Muscle of back (tissue), 11 donors: ENCODE data around the gene MSLN. TPM values are rescaled to one million over a fixed set of nuclear protein-coding genes. Genes with fewer than 3 reads are reported as not detected.

Experiments used
- DNase-seq, 3 donors: peaks; one replicate each; pipeline versions ENCODE4 v3.0.0 to v3.0.0-alpha.2; 2013
- polyA plus RNA-seq, 10 donors: library from polyadenylated mRNA; unstranded; fragments of 120-200 nt; gene quantifications; one replicate each; pipeline ENCODE4 v1.2.1, GENCODE V29; 2013; ENCODE audit not compliant: insufficient read length in 10 of 10

The MSLN gene
- polyA plus RNA-seq, 10 donors = 0.28 to 3.8 (median 0.55) TPM

DNA sequence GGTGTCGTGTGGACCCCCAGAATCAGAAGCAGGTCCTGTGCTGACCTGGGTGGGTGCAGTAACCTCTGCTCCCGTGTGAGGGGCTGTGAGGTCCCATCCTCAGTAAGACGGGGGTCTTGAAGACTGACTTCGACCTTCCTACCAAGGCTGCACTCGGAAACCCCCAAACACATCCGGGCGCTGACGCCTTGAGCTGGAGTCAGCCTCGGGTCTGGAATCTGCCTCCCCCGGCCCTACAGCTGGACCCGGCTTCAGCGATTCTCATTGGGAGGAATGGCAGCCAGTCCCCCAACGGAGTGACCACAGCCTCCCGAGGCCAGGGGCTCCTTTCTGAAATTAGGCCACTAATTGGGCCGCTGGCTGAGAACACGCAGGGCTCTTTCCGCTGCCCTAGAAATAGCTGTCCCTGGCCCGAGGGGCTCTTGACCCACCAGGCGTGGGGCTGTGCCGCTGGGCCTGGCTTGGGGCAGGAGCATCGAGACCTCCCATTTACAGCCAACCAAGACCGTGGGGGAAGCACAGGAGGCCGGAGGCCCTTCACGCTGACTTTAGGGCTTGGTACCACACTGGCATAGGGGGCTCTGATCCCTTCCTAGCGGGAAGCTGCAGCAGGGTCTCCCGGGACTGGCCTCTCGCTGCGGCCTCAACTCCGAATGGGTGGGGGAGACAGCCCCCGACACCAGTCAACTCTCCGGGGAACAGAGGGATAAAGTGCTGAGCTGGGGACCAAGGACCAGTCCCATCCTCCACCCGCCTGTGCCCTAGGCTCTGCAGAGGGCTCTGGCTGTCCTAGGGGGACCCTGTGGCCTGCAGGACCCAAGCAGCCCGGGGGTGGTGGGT lies 42.6 kb downstream of the MSLN start:
- no peak for DNase-seq

DNA sequence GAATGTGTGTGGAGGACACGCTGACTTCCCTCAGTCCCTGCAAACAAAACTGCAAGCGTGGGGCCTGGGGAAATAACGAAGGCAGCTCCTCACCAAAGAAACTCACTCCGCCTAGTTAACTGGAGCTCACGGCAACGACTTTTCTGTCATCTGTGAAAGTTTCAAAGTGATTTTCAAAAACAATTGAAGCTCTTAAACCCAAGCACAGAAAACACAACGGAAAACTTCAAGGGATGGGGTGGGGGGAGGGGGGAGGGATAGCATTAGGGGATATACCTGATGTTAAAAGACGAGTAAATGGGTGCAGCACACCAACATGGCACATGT lies 43.2 kb downstream of the MSLN start:
- DNase-seq = no peak

DNA sequence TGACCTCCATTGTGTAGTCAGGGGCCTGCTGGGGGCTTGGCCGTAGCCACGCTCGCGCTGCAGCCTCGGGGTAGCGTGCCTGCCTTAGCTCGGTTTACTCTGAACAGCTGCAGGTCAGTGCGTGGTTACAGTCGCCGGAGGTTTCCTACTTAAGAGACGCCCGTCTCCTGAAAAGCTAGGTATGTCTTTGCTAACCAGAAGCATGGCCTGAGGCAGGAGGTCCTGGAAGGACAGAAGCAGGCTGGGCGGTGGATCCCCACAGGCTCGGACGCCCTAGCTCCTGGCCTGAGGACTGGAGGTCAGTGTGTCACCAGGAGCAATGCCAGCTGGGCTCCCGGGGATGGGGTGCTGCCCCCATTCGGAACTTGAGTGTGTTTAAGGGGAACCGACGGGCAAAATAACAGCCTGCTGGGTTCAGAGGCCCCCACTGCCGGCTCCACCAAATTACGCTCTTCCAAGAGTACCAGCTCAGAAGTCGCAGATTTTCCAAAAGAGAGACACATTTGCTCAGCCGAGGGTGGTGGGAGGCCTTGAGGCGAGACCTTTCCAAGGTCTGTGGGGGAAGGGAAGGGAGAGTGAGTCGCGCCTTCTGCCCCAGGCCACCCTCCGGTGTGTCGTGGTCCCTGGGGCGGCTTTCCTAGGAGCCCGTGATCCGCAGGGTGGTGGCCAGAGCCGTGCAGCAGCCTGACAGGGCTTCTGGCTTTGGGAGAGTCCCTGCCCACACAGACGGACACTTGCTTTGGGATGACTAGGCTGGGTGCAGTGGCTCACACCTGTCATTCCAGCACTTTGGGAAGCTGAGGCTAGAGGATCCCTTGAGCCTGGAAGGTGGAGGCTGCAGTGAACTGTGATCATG lies 43.9 kb downstream of the MSLN start:
- no peak for DNase-seq

DNA sequence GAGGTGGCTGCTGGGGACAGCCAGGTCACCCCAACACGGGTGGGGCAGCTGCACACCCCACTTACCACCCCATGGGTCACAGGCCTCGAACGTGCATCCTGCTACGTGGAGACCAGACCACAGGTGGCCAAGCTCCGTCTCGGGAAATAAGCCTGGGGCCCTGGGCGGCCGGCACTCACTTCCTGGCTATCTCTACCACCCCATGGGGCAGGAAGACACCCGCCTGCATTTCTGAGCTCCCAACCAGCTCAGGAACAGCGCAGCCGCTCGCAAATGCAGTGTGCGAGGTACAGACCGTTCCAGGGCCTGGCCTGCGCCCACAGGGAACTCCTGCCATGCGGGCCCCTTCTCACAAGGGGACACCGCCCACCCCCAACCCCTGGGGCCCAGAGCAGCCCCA lies 44.9 kb downstream of the MSLN start:
- DNase-seq = no peak

DNA sequence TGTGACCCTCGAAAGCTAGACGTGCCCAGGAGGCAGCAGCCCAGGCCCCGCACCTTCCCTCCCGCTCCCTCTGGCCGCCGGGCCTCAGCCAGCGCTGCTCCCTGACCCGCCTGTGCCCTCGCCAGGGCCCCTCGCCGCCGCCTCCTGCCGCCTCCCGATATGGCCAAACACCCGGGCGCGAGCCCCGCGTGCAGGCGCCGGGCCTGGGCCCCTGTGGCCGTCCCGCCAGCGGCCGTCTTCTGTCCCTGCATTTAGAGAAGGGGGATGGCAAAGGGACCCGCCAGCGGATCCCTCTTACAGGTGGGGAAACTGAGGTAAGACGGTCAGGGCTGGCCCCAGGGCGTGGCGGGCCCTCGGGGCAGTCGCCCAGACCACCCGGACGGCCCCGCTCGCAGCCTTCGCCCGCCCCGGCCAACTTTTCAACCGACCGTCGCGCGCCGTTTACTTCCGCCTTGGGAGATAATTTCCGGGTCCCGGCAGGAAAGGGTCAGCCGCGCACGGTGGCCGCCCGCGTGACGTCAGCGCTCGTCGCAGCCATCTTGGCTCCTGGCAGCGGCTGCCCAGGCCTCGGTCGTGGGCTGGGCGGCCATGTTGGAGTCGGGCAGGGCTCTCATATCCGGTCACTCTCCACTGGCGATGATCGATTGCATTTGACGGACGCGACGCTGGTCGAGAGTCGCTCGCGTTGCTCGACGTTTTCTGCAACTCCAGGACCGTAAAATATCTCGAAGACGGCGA lies 47.0 kb downstream of the MSLN start:
- DNase-seq = peak; percentile 89 to 97 (median 94)

DNA sequence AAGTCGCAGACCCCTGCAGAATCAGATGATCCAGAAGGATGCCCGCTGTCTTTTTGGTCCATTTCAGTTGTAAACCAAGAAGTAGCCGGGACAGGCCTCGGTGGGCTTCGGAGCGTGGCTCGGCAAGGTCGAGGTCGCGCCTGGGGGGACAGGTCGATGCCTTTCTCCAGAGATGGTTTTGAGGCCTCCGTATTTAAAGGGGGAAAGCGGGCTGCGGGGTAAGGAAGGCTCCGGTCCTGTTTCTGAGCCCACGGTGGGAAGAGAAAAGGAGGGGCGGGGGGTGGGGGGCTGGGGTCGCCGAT lies 47.5 kb downstream of the MSLN start:
- DNase-seq = no peak

DNA sequence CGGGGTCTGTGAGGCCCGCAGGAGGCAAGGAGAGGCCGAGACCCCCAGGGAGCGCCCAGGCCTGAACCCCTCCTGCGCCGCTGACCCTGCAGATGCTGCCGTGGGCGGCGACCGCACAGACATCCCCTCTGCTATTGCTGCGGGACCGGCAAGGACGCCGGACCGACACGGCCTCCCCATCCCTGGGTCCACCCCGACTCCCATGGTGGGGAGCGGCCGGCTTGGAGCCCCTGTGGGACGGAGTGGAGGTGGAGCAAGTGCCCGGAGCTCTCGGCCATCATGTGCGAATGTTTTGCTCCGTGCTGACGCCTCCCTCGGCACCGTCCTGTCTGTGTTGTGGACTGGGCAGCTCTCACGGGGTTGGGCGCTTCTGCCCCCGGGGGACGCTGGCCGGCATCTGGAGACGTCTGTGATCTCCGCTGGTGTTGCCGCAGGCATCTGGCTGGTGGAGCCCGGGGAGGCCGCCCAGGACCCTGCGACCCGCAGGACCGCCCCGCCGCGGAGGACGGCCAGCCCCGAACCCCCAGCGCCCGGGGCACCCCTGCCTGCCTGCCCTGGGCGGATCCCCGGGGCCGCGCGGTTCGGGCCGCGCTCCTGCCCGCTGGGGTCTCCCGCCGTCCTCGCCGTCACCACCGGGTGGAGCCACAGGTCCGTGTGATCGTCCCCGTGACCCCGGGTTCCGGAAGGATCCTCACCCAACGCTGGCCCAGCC lies 52.8 kb downstream of the MSLN start:
- peak; percentile 20 to 66 (median 36) for DNase-seq

DNA sequence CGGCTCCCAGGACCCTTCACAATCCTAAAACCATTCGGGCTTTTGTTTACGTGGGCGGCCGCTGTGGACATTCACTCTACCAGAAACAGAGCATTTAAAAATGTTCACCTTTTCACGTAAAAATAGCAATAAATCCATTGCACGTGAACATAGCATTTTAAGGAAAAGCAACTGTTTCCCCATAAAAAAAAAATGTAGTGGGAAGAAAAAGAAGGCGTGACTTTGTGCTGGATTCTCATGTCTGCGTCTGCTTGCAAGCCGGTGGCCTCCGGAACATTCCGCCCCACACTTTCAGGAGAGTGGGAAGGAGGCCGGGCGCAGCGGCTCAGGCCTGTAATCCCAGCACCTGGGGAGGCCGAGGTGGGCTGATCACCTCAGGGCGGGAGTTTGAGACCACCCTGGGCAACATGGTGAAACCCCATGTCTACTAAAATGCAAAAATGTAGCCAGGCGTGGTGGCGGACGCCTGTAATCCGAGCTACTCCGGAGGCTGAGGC lies 53.4 kb downstream of the MSLN start:
- no peak for DNase-seq

DNA sequence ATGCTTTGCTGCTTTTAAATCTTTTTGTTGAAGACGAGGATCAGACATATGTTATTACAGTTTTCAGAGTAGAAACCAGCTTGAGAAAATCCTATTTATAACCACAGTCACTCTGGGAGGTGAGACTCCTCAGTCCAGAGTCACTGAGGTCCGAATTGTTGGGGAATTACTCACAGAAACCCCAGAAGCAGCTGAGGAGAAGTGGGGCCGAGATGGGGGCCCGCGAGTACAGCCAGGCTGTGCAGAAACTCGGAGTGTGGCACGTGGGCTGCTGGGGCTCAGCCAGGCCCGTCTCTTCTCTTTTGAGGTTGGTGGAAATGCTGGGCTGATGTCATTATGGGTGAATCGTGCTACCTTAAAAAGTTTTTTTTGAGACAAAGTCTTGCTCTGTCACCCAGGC lies 54.4 kb downstream of the MSLN start:
- peak in 1 of 3 donors; percentile 33 for DNase-seq

DNA sequence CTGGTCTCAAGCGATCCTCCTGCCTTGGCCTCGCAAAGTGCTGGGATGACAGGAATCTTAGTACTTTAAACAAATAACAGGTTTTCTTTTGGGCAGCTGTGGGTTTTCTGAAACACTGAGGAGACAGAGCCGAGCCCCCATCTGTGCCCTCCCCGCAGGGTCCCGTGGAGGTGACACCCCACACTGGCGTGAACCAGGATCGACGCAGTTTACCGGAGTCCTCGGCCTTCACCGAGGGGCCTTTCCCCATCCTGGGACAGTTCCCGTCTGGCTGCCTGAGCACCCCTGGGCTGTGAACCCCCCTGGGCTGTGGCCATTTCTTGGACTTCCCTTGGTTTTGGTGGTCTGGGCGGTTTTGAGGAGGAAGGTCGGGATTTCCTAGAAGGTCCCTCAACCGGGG lies 55.3 kb downstream of the MSLN start:
- no peak for DNase-seq

DNA sequence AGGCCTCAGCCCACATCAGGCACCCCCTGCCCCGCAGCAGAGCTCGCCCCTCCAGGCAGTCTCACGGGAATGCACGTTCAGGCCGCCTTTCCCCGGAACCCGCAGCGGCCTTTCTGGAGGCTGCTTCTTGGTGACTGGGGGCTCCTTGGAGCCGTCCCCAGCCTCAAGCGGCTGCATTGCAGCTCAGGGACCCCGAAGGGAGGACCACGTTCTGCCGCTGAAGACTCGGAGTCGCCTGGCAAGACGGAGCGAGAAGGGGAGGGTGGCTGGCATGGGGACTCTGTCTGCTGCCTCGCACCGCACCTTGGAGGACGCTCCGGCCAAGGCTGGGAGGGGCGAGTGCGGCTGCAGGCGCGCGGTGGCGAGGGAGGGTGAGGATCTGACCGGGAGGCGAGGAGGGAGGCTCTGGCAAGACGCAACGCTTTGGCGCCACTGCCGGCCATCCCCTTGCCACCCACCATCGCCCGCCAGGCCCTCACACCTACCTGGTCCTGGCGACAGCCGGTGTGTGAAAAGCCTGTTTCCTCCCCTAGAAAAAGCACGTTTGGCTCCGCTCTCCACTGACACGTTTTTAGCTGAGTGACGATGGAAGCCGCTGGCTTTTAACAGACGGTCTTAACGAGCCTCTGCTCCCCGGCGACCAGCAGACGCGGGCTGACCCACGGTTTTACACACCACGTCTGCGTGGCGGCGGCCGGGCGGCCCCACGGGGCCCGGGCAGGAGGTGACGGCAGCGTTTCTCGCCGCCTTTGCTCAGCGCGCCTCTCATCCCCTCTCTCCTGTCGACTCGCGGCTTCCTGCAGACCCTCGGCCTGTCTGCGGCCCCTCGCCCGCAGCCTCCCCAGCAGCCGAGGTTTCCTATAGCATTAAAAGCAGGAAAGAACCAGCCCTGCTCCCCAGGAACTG lies 56.7 kb downstream of the MSLN start:
- no peak for DNase-seq

DNA sequence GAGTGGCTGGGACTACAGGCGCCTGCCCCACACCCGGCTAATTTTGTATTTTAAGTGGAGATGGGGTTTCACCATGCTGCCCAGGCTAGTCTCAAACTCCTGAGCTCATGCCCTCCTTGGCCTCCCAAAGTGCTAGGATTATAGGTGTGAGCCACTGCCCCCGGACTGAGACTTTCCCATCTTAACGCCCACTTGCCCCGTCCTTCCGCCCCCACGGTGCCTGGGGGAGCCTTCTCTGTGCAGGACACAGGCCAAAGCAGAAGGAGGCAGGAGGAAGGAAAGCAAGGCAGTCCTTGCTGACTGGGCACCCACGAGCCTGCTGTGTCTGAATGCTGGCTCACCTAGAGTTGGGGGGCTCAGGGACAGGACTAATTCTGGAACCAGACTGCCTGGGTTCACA lies 57.6 kb downstream of the MSLN start:
- no peak for DNase-seq

Other genes with a start within 250 kb of the MSLN start
- 10 to 100 TPM; 14.3 to 30.0 (median 24.0) TPM for gene CAPN15, start 233.0 kb upstream of the MSLN start, polyA plus RNA-seq
- gene PRR35, start 200.3 kb upstream of the MSLN start, polyA plus RNA-seq = under 1 TPM in 5 of 10 donors, not detected in 5; 0.09 to 0.25 (median 0.12) TPM
- 1 to 10 TPM in 5 of 10 donors, under 1 TPM in 5; 0.77 to 1.5 (median 0.98) TPM for gene NHLRC4, start 193.7 kb upstream of the MSLN start, polyA plus RNA-seq
- gene PIGQ, start 190.8 kb upstream of the MSLN start, polyA plus RNA-seq = 10 to 100 TPM; 12.5 to 25.3 (median 16.8) TPM
- 10 to 100 TPM in 8 of 10 donors, 1 to 10 TPM in 2; 8.9 to 15.7 (median 10.8) TPM for gene RAB40C, start 170.7 kb upstream of the MSLN start, polyA plus RNA-seq
- under 1 TPM; 0.18 to 0.79 (median 0.40) TPM for gene WFIKKN1, start 129.7 kb upstream of the MSLN start, polyA plus RNA-seq
- gene METTL26, start 124.4 kb upstream of the MSLN start, polyA plus RNA-seq = 10 to 100 TPM; 28.0 to 61.3 (median 40.0) TPM
- 10 to 100 TPM in 4 of 10 donors, 1 to 10 TPM in 6; 8.0 to 12.5 (median 9.8) TPM for gene MCRIP2, start 118.9 kb upstream of the MSLN start, polyA plus RNA-seq
- gene WDR90, start 111.4 kb upstream of the MSLN start, polyA plus RNA-seq = 10 to 100 TPM; 10.7 to 26.2 (median 17.5) TPM
- 10 to 100 TPM; 34.3 to 74.1 (median 54.4) TPM for gene RHOT2, start 92.6 kb upstream of the MSLN start, polyA plus RNA-seq
- gene RHBDL1, start 85.1 kb upstream of the MSLN start, polyA plus RNA-seq = 1 to 10 TPM in 8 of 10 donors, under 1 TPM in 2; 0.85 to 1.8 (median 1.2) TPM
- 100 to 1,000 TPM in 4 of 10 donors, 10 to 100 TPM in 6; 73.3 to 119 (median 98.5) TPM for gene STUB1, start 80.3 kb upstream of the MSLN start, polyA plus RNA-seq
- gene JMJD8, start 76.4 kb upstream of the MSLN start, polyA plus RNA-seq = 10 to 100 TPM; 23.1 to 41.3 (median 29.5) TPM
- 1 to 10 TPM; 5.0 to 8.6 (median 7.1) TPM for gene WDR24, start 70.3 kb upstream of the MSLN start, polyA plus RNA-seq
- 1 to 10 TPM in 2 of 10 donors, under 1 TPM in 8; 0.22 to 1.1 (median 0.44) TPM for gene FBXL16, start 54.9 kb upstream of the MSLN start, polyA plus RNA-seq
- 10 to 100 TPM; 18.5 to 34.8 (median 27.3) TPM for gene METRN, start 45.6 kb upstream of the MSLN start, polyA plus RNA-seq
- gene ANTKMT, start 39.6 kb upstream of the MSLN start, polyA plus RNA-seq = 10 to 100 TPM in 6 of 10 donors, 1 to 10 TPM in 4; 6.4 to 18.5 (median 12.9) TPM
- gene CCDC78, start 34.3 kb upstream of the MSLN start, polyA plus RNA-seq = 1 to 10 TPM in 4 of 10 donors, under 1 TPM in 6; 0.59 to 2.1 (median 0.96) TPM
- 1 to 10 TPM; 1.3 to 6.8 (median 2.0) TPM for gene HAGHL, start 33.6 kb upstream of the MSLN start, polyA plus RNA-seq
- gene CIAO3, start 19.7 kb upstream of the MSLN start, polyA plus RNA-seq = 10 to 100 TPM; 11.4 to 17.5 (median 15.0) TPM
- 10 to 100 TPM in 2 of 10 donors, 1 to 10 TPM in 8; 6.8 to 13.7 (median 9.0) TPM for gene RPUSD1, start 27.6 kb downstream of the MSLN start, polyA plus RNA-seq
- gene CHTF18, start 27.9 kb downstream of the MSLN start, polyA plus RNA-seq = 10 to 100 TPM in 9 of 10 donors, 1 to 10 TPM in 1; 9.3 to 20.5 (median 14.5) TPM
- gene GNG13, start 40.0 kb downstream of the MSLN start, polyA plus RNA-seq = under 1 TPM in 1 of 10 donors, not detected in 9; 0.16 TPM
- 10 to 100 TPM in 6 of 10 donors, 1 to 10 TPM in 4; 7.7 to 13.5 (median 10.4) TPM for gene LMF1, start 210.2 kb downstream of the MSLN start, polyA plus RNA-seq
- gene SOX8, start 221.0 kb downstream of the MSLN start, polyA plus RNA-seq = 10 to 100 TPM; 29.4 to 38.0 (median 31.9) TPM